Retina (tissue), 1 donor: ENCODE measurements around the gene PCYOX1L.

Experiments
- DNase-seq: peaks from one replicate; pipeline ENCODE4 v3.0.0-alpha.2; 2016

Gene PCYOX1L

DNA sequence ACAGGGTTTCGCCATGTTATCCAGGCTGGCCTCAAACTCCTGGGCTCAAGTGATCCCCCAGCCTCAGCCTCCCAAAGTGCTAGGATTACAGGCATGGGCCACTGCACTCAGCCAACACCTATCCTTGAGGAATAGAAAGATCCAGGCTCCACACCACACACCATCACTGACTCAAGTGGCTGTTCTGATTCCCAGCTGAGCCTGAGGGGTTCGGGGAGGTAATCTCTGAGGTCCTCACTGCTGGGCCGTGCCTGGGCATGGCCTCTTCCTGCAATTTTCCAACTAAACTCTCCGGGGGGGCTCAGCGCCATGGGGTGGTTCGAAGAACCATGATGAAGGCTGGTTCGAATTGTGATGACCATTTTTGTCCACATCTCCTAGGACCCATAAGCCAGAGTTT is 52.2 kb downstream of the PCYOX1L start:
- no peak for DNase-seq

DNA sequence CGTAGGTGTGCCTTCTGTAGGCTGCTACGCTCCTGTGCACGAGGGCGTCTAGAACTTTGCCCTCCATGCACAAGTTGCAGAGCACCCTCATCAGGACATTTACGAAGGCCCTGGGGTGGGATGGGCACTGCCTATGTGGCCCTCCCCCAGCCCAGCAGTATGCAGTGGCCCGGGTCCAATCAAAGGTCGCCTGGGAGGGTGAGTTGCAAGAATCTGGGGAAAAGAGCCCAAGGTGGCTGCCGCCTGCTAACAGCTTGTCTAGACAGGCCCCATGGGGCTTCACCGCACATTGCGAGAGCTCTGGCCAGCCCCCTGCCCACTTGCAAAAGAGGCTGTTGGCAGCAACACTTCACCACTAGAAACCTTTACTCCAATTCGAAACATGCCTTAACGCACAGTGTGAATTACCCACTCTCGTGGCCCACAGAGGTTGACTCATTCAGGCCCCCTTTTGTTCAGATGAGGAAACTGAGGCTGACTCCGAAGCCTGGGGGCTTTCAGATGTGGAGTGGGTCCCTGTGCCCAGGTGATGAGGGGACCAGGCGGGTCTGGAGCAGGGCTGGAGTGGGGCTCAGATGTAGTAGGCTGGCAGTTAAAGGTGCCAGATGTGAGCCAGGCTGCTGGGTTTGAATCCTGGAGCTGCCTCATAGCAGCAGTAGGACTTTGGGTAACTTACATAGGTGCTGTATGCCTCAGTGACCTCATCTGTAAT is 53.0 kb downstream of the PCYOX1L start:
- DNase-seq = no peak

DNA sequence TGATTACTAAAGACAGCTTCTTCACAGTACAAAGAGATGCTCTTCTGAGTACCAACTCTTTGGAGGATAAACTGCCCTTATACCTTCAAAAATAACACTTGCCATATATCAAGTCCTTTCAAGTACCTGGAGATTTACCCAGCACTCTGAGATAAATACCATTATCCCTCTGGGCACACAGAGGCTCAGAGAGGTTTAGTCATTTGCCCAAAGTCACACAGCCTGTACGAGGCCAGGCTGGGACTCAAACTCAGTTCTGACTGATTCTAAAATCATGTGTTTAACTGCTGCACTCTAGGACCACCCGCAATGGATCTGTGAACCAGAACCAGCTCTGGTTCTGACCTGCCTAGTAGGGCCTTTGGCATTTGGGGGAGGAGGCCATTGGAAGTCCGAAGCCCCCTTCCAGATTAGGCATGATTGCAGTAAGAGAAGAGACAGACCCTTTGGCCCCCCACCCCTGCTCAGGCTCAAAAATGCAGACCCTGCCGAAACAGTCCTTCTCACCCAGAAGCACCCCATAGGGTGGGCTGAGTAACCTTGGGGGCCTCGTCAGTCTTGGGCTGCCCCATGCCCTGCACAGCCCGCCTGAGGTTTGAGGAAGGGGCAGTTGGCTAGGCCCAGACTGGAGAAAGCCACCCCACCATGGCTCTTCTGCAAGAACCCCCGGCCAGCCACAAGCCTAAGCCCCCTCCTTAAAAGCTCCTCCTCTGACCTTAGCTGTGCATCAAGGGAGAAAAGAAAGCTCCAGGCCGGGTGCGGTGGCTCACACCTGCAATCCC is 54.1 kb downstream of the PCYOX1L start:
- no peak for DNase-seq

DNA sequence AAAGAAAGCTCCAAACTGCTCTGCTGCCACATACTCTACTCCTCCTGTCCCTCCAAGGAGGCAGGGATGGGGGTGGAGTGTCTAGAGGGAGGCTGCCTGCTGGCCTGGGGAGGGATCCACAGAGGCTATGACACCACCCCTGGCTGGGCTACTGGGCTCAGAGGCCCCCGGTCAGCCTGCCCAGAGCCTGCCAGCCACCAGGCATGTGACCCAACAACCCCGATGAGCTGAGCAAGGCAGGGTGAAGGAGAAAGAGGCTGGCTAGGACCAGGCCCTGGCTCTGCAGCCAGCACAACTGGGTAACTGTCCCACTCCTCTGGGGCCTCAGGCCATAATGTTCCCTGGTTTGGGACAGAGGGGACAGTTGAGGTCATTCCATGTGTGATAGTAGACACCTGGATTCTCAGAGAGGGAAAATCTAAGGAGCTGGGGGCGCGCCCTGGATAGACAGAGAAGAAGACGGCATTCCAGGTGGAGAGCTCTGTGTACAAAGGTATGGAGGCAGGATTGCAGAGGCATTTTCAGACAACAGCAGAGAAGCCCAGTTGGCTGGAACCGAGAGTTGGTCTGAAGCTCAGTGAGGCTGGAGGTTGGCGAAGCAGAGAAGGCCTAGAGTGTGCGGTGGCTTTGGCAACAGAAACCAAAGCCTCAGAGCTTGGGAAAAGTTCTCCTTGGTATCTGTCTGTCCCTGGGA is 55.1 kb downstream of the PCYOX1L start:
- DNase-seq = no peak

DNA sequence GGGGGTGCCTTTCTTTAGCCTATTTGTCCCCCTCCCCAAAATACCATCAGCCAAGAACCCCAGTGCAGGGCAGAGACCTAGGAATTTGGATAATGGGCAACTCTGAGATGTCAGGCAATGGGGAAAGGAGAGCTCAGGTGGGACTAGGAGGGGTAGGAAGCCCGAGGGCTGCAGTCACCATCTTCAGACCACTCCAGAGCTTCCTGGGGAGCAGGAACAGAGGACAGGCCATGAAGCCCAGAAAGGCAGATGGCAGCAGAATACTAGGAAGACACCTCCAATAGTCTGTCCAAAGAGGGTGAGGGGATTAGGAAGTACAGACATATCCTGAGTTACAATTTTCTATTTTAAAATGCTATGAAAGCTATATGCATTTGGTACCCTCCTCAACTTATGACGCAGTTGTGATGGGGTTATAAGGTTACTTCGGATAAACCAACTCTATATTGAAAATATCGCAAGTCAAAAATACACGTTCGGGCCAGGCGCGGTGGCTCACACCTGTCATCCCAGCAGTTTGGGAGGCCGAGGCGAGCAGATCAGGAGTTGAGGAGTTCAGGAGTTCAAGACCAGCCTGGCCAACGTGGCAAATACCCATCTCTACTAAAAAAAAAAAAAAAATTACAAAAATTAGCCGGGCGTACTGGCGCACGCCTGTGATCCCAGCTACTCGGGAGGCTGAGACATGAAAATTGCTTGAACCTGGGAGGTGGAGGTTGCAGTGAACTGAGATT is 55.8 kb downstream of the PCYOX1L start:
- DNase-seq = no peak

DNA sequence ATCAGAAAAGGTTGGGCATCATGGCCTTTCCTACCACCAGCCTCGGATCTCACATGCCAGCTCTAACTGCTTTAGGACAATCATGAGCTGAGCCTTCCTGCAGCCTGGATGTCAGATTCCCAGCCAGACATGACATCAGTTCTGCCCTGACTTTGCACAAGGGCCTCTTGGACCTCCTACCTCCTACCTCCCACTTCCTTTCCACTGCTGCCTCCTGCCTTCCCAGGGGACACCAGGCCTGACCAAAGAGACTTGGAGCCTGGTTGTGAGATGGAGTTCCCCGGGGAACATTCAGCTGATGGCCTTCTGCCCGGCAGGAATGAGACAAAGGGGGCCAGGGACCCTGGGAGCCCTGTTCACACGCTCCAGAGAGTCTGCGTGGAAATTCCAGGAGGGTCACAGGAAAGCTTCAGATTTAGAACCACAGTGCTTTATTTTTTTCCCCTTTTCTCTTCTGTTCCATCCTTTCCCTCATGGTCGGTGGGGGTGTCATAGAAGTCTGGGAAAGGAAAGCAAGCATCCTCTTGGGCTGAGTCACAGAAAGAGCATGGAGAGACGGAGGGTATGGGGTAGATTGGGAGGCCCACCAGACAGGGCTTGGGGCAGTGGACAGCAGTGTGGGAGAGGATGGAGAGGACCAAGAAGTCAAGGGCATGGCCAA is 56.7 kb downstream of the PCYOX1L start:
- DNase-seq = no peak

DNA sequence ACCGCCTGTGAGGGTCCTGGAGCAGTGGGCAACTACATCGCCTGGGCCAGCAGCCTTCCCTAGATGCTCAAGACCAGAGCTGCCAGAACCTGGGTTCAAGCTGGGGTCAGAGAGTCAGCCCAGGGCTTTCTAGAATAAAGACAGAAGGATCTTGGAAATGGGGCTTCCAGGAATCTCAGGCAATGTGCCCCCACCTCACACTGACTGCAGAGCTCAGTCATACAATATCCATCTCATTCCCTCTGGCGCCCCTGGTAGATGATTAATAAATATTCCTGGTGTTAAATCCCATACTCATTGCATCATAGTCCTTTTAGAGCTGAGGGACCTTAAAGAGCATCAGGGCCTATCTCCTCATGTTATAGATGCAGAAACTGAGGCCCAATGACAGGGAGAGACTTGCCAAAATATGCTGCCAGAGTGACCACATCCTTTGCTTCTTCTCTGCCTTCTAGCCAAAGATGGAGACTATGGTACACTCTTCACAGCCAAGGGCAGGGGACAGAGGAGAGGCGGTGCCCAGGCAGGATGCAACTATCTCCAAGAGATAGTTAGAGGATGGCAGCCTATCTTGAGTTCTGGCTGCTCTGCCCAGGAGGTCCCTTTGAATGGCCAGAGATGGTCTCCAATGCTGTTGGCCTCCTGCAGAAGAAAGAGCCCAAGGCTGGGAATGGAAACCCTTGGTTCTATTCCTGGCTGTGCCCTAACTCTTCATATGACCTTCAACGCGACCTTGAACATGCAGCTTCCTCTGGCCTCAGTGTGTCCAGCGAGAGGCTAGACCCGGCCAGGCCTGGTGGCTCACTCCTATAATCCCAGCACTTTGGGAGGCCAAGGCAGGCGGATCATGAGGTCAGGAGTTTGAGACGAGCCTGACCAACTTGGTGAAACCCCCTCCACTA is 57.5 kb downstream of the PCYOX1L start:
- DNase-seq = no peak

DNA sequence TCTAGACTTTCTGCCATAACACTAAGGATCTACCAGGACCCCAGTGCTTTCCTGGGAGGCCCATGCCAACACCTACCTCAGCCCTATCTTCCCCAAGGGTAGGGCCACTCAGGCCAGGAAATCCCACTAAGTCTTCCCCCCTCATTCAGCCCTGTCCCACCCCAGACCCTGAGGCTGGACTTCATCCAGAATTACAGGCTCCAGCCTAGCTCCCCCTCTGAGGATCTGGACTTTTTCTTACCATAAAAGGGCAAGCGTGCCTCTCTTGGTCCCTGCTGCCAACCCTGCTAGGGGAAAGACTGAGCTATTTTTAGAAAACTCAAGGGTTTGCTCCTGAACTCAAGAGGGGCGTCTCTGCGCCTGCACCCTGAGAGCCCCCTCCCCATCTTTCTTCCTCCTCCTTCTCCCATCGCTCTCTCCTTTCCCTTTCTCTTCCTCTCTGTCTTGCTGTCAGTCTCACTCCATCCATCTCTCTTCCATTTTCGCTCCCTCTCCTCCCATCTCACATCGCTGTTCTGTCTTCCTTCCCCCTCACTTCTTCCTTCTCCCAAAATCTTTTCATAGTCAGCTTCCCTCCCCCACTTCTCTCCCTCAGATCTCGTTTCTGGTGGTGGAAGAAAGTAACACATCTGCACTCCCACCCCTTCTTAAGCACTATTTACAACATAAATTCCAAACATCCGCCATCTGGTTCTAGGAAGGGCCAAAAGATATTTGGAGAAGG is 59.3 kb downstream of the PCYOX1L start:
- DNase-seq = no peak

DNA sequence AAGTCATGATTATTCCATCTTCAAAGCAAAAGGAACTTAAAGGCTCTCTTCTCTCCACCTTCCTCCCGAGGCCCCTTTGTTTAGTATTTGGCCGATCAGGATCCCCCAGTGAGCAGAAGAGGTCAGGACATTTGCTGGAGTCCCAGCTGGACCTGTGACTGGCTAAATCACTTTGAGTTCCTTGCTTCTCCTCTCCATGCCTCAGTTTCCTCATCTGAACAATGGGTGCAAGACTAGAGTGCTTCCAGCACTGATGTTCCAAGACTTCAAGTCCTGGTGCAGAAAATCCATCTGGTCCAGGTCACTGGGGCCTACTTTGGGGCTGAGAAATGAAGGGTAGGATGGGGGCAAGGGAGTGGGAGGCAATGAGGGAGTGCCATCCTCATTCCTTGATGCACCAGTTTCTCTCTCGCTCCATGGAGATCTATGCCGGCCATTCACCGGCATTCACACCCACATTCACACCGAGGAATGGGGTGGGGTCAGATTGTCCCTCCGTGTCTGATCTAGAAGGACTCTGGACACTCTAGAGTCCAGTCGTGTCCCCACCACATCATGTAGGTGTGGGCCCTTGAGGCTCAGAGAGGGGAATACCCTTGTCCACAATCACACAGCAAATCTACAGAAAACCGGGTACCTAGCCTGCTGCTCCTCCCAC is 60.0 kb downstream of the PCYOX1L start:
- no peak for DNase-seq

DNA sequence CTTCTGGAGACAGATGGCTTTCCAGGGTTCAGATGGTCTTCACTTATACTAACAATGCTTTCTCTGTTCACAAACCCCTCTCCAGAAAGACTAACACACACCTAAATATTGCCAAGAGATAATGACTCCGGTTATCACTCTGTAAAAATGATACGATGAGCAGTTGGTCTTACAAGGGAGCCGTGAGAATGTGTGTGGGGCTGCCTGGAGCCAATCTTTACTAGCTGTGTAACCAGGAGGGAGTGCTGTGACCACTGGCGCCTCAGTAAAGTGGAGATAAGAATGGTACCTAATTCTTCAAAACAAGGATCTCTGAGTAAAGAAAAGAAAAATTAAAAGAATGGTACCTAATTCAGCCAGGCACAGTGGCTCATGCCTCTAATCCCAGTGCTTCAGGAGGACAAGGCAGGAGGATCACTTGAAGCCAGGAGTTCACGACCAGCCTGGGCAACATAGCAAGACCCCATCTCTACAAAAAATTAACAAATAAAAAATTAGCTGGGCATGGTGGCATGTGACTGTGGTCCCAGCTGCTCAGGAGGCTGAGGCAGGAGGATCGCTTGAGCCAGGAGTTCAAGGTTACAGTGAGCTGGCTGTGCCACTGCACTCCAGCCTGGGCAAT is 61.2 kb downstream of the PCYOX1L start:
- DNase-seq = no peak
